OCI-LY1 (cell line): ENCODE data around the gene ADGRG7.

Experiments
- EZH2 ChIP-seq: fragments of 200-600 bp; sonication (generic), shearing (Covaris generic); IDR thresholded peaks from 2 replicates; pipeline ENCODE4 v1.8.0; 2017; ENCODE audit warnings: borderline replicate concordance, mixed run types, mild to moderate bottlenecking, antibody characterized with exemption, low read length, moderate library complexity, mixed read lengths
- TF ChIP-seq, protein P1 (sequence below): fragments of 200-600 bp; sonication (generic), shearing (Covaris generic); IDR thresholded peaks from 2 replicates; pipeline ENCODE4 v1.5.1; 2017; ENCODE audit warnings: mild to moderate bottlenecking, antibody characterized with exemption, low read length, moderate library complexity, mixed read lengths

- TF ChIP-seq, protein P1, sequence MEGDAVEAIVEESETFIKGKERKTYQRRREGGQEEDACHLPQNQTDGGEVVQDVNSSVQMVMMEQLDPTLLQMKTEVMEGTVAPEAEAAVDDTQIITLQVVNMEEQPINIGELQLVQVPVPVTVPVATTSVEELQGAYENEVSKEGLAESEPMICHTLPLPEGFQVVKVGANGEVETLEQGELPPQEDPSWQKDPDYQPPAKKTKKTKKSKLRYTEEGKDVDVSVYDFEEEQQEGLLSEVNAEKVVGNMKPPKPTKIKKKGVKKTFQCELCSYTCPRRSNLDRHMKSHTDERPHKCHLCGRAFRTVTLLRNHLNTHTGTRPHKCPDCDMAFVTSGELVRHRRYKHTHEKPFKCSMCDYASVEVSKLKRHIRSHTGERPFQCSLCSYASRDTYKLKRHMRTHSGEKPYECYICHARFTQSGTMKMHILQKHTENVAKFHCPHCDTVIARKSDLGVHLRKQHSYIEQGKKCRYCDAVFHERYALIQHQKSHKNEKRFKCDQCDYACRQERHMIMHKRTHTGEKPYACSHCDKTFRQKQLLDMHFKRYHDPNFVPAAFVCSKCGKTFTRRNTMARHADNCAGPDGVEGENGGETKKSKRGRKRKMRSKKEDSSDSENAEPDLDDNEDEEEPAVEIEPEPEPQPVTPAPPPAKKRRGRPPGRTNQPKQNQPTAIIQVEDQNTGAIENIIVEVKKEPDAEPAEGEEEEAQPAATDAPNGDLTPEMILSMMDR: no peak
- TF ChIP-seq EZH2: no peak
These were observed 107.7 kb downstream of the ADGRG7 start for GRCh38 chr3:100717063-100717462.
